Memory B cell (primary cell): ENCODE results near the gene DBNDD1.
A peak's percentile ranks its signal among the peaks of the same experiment; 100 is the strongest.
"Not testable (repeated sequence)": the region's sequence is repeated elsewhere in the genome, so short reads cannot be mapped to it uniquely, and the experiment has no call there.

Experiments used
- ATAC-seq: fragments of 150-1000 bp; cut with Tn5 transposase; 2 replicates; pipeline ENCODE4 v1.10.0; 2021; ENCODE audit warnings: low read depth, mild to moderate bottlenecking, moderate library complexity
- DNase-seq, 2 donors: peaks; one replicate each; pipeline ENCODE4 v3.0.0; 2022; ENCODE audit warnings: low spot score in 2 of 2
- H3K27ac Mint-ChIP-seq: one replicate; pipeline ENCODE4 v1.8.0; 2022; ENCODE audit warnings: mild to moderate bottlenecking, moderate library complexity, mixed read lengths
- H3K27me3 Mint-ChIP-seq: one replicate; pipeline ENCODE4 v1.8.0; 2022; ENCODE audit warnings: mixed read lengths
- H3K36me3 Mint-ChIP-seq: one replicate; pipeline ENCODE4 v1.8.0; 2022; ENCODE audit warnings: mild to moderate bottlenecking, mixed read lengths
- H3K4me1 Mint-ChIP-seq: one replicate; pipeline ENCODE4 v1.8.0; 2022; ENCODE audit warnings: mixed read lengths
- H3K4me3 Mint-ChIP-seq: one replicate; pipeline ENCODE4 v1.8.0; 2022; ENCODE audit warnings: mild to moderate bottlenecking, moderate library complexity, mixed read lengths
- H3K9me3 Mint-ChIP-seq: one replicate; pipeline ENCODE4 v1.8.0; 2022; ENCODE audit warnings: mixed read lengths

The DBNDD1 gene

GRCh38 chr16:89995475-89996177 lies 23.6 kb downstream of the DBNDD1 start:
- Mint-ChIP-seq H3K27ac (peak overlapping the region; percentile 79), H3K36me3 (peaks cover 26% of the 10 kb centered on the region)
- not testable (repeated sequence) for H3K4me3 Mint-ChIP-seq, DNase-seq, H3K9me3 Mint-ChIP-seq, ATAC-seq, H3K4me1 Mint-ChIP-seq, H3K27me3 Mint-ChIP-seq

- not testable (repeated sequence) for H3K4me3 Mint-ChIP-seq, H3K4me1 Mint-ChIP-seq, DNase-seq, H3K27me3 Mint-ChIP-seq, ATAC-seq, H3K9me3 Mint-ChIP-seq
- peak overlapping the region; percentile 79 for H3K27ac Mint-ChIP-seq
- peaks cover 23% of the 10 kb centered on the region for H3K36me3 Mint-ChIP-seq
Observed at GRCh38 chr16:89994721-89995474, 24.4 kb downstream of the DBNDD1 start.

- Mint-ChIP-seq H3K27ac (peak overlapping the region; percentile 79), H3K27me3 (no peaks in the 10 kb centered on the region), H3K9me3 (no peaks in the 10 kb centered on the region), H3K4me1 (no peaks in the 10 kb centered on the region), H3K36me3 (peaks cover 23% of the 10 kb centered on the region), H3K4me3 (no peak overlapping the region)
- no peak for ATAC-seq
- DNase-seq, result no peak
Observed at GRCh38 chr16:89994389-89994720, 24.9 kb downstream of the DBNDD1 start.

GRCh38 chr16:89993971-89994370 lies 25.3 kb downstream of the DBNDD1 start:
- ATAC-seq (no peak), DNase-seq (no peak)
- Mint-ChIP-seq H3K4me3 (no peak overlapping the region), H3K27me3 (no peaks in the 10 kb centered on the region), H3K9me3 (no peaks in the 10 kb centered on the region), H3K4me1 (no peaks in the 10 kb centered on the region), H3K27ac (peak overlapping the region; percentile 79), H3K36me3 (peaks cover 26% of the 10 kb centered on the region)

GRCh38 chr16:89993377-89993776 lies 25.9 kb downstream of the DBNDD1 start:
- no peaks in the 10 kb centered on the region for H3K4me1 Mint-ChIP-seq
- no peaks in the 10 kb centered on the region for H3K27me3 Mint-ChIP-seq
- no peak for DNase-seq
- H3K27ac Mint-ChIP-seq, result no peak overlapping the region
- no peaks in the 10 kb centered on the region for H3K9me3 Mint-ChIP-seq
- ATAC-seq, result no peak
- no peak overlapping the region for H3K4me3 Mint-ChIP-seq
- H3K36me3 Mint-ChIP-seq, result peaks cover 26% of the 10 kb centered on the region

- no peaks in the 10 kb centered on the region for H3K27me3 Mint-ChIP-seq
- H3K36me3 Mint-ChIP-seq, result peaks cover 33% of the 10 kb centered on the region
- peaks cover 5% of the 10 kb centered on the region for H3K4me1 Mint-ChIP-seq
- ATAC-seq (no peak), DNase-seq (no peak)
- H3K4me3 Mint-ChIP-seq, result no peak overlapping the region
- no peaks in the 10 kb centered on the region for H3K9me3 Mint-ChIP-seq
- H3K27ac Mint-ChIP-seq, result no peak overlapping the region
Observed at GRCh38 chr16:89990799-89991198, 28.5 kb downstream of the DBNDD1 start.

GRCh38 chr16:89988951-89989350 lies 30.3 kb downstream of the DBNDD1 start:
- no peak overlapping the region for H3K4me3 Mint-ChIP-seq
- no peaks in the 10 kb centered on the region for H3K27me3 Mint-ChIP-seq
- H3K4me1 Mint-ChIP-seq, result peaks cover 7% of the 10 kb centered on the region
- H3K9me3 Mint-ChIP-seq, result no peaks in the 10 kb centered on the region
- no peak overlapping the region for H3K27ac Mint-ChIP-seq
- peaks cover 27% of the 10 kb centered on the region for H3K36me3 Mint-ChIP-seq
- ATAC-seq, result no peak
- DNase-seq, result no peak

GRCh38 chr16:89987169-89987568 lies 32.1 kb downstream of the DBNDD1 start:
- H3K36me3 Mint-ChIP-seq, result peaks cover 35% of the 10 kb centered on the region
- H3K4me1 Mint-ChIP-seq, result peaks cover 7% of the 10 kb centered on the region
- DNase-seq (no peak), ATAC-seq (no peak)
- H3K27ac Mint-ChIP-seq, result no peak overlapping the region
- H3K4me3 Mint-ChIP-seq, result no peak overlapping the region
- no peaks in the 10 kb centered on the region for H3K27me3 Mint-ChIP-seq
- H3K9me3 Mint-ChIP-seq, result no peaks in the 10 kb centered on the region

GRCh38 chr16:89986600-89986999 lies 32.7 kb downstream of the DBNDD1 start:
- H3K9me3 Mint-ChIP-seq, result no peaks in the 10 kb centered on the region
- ATAC-seq (peak; percentile 68), DNase-seq (no peak)
- H3K4me3 Mint-ChIP-seq, result no peak overlapping the region
- peaks cover 7% of the 10 kb centered on the region for H3K4me1 Mint-ChIP-seq
- no peaks in the 10 kb centered on the region for H3K27me3 Mint-ChIP-seq
- H3K27ac Mint-ChIP-seq, result no peak overlapping the region
- H3K36me3 Mint-ChIP-seq, result peaks cover 37% of the 10 kb centered on the region

GRCh38 chr16:89985219-89985618 lies 34.0 kb downstream of the DBNDD1 start:
- Mint-ChIP-seq H3K27me3 (no peaks in the 10 kb centered on the region), H3K36me3 (peaks cover 37% of the 10 kb centered on the region), H3K4me1 (peaks cover 7% of the 10 kb centered on the region), H3K27ac (no peak overlapping the region), H3K9me3 (no peaks in the 10 kb centered on the region), H3K4me3 (no peak overlapping the region)
- DNase-seq (no peak), ATAC-seq (no peak)

- H3K27me3 Mint-ChIP-seq, result no peaks in the 10 kb centered on the region
- H3K9me3 Mint-ChIP-seq, result no peaks in the 10 kb centered on the region
- no peak for DNase-seq
- no peak for ATAC-seq
- H3K27ac Mint-ChIP-seq, result no peak overlapping the region
- H3K4me1 Mint-ChIP-seq, result peaks cover 7% of the 10 kb centered on the region
- no peak overlapping the region for H3K4me3 Mint-ChIP-seq
- H3K36me3 Mint-ChIP-seq, result peaks cover 40% of the 10 kb centered on the region
Observed at GRCh38 chr16:89984216-89984615, 35.0 kb downstream of the DBNDD1 start.

GRCh38 chr16:89983536-89983935 lies 35.7 kb downstream of the DBNDD1 start:
- Mint-ChIP-seq H3K4me3 (no peak overlapping the region), H3K36me3 (peaks cover 40% of the 10 kb centered on the region), H3K27me3 (no peaks in the 10 kb centered on the region), H3K9me3 (no peaks in the 10 kb centered on the region), H3K27ac (no peak overlapping the region), H3K4me1 (peaks cover 7% of the 10 kb centered on the region)
- DNase-seq, result no peak
- ATAC-seq, result no peak

- DNase-seq (no peak), ATAC-seq (no peak)
- Mint-ChIP-seq H3K9me3 (no peaks in the 10 kb centered on the region), H3K27me3 (no peaks in the 10 kb centered on the region), H3K27ac (no peak overlapping the region), H3K36me3 (peaks cover 39% of the 10 kb centered on the region), H3K4me1 (peaks cover 7% of the 10 kb centered on the region), H3K4me3 (no peak overlapping the region)
Observed at GRCh38 chr16:89982318-89982717, 36.9 kb downstream of the DBNDD1 start.

- Mint-ChIP-seq H3K27me3 (no peaks in the 10 kb centered on the region), H3K9me3 (no peaks in the 10 kb centered on the region), H3K4me1 (peaks cover 2% of the 10 kb centered on the region), H3K36me3 (peaks cover 32% of the 10 kb centered on the region), H3K4me3 (no peak overlapping the region), H3K27ac (no peak overlapping the region)
- DNase-seq, result no peak
- ATAC-seq, result peak; percentile 73
Observed at GRCh38 chr16:89981414-89981813, 37.8 kb downstream of the DBNDD1 start.

GRCh38 chr16:89974870-89975269 lies 44.4 kb downstream of the DBNDD1 start:
- H3K27ac Mint-ChIP-seq, result no peak overlapping the region
- no peak for ATAC-seq
- no peak for DNase-seq
- H3K27me3 Mint-ChIP-seq, result no peaks in the 10 kb centered on the region
- no peaks in the 10 kb centered on the region for H3K9me3 Mint-ChIP-seq
- H3K36me3 Mint-ChIP-seq, result peaks cover 8% of the 10 kb centered on the region
- peaks cover 13% of the 10 kb centered on the region for H3K4me1 Mint-ChIP-seq
- no peak overlapping the region for H3K4me3 Mint-ChIP-seq
